Measurements from ENCODE around the gene OXT.

DNA sequence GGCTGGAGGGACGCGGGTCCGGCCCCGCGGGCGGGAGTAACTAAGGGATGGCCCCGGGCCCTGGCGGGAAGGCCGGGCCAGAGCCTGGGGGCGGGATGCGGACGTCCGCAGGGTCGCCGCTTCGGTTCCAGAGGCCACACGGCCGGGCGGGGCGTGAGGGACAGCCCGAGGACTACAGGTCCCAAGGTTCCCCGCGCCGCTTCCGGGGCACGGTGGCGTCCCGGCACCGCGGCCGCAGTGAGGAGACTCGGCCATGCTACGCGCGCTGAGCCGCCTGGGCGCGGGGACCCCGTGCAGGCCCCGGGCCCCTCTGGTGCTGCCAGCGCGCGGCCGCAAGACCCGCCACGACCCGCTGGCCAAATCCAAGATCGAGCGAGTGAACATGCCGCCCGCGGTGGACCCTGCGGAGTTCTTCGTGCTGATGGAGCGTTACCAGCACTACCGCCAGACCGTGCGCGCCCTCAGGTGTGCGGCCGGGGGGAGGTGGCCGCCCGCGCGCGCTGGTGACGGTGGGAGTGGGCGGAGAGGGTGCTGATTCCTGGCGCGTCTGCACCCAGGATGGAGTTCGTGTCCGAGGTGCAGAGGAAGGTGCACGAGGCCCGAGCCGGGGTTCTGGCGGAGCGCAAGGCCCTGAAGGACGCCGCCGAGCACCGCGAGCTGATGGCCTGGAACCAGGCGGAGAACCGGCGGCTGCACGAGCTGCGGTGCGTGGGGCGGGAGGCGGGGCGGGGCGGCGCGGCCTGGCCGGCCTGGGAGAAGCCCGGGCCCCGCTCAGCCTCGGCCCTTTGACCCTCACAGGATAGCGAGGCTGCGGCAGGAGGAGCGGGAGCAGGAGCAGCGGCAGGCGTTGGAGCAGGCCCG lies 25.4 kb upstream of the OXT start, which contains the start of gene MRPS26:
- TF ChIP-seq, protein P1, sequence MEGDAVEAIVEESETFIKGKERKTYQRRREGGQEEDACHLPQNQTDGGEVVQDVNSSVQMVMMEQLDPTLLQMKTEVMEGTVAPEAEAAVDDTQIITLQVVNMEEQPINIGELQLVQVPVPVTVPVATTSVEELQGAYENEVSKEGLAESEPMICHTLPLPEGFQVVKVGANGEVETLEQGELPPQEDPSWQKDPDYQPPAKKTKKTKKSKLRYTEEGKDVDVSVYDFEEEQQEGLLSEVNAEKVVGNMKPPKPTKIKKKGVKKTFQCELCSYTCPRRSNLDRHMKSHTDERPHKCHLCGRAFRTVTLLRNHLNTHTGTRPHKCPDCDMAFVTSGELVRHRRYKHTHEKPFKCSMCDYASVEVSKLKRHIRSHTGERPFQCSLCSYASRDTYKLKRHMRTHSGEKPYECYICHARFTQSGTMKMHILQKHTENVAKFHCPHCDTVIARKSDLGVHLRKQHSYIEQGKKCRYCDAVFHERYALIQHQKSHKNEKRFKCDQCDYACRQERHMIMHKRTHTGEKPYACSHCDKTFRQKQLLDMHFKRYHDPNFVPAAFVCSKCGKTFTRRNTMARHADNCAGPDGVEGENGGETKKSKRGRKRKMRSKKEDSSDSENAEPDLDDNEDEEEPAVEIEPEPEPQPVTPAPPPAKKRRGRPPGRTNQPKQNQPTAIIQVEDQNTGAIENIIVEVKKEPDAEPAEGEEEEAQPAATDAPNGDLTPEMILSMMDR (IDR thresholded peaks at IDR 0.05): no peak
- peak in 1 of 2 donors; percentile 79 for TF ChIP-seq POLR2A (IDR thresholded peaks at IDR 0.05)
